ENCODE measurements around the gene EML3. TPM values are rescaled to one million over a fixed set of nuclear protein-coding genes. Genes with fewer than 3 reads are reported as not detected.
A peak's percentile ranks its signal among the peaks of the same experiment; 100 is the strongest.
"Not testable (repeated sequence)": the region's sequence is repeated elsewhere in the genome, so short reads cannot be mapped to it uniquely, and the experiment has no call there.

Gene EML3
- total RNA-seq, 1 donor from 2014 or later, result 26.7 TPM

DNA sequence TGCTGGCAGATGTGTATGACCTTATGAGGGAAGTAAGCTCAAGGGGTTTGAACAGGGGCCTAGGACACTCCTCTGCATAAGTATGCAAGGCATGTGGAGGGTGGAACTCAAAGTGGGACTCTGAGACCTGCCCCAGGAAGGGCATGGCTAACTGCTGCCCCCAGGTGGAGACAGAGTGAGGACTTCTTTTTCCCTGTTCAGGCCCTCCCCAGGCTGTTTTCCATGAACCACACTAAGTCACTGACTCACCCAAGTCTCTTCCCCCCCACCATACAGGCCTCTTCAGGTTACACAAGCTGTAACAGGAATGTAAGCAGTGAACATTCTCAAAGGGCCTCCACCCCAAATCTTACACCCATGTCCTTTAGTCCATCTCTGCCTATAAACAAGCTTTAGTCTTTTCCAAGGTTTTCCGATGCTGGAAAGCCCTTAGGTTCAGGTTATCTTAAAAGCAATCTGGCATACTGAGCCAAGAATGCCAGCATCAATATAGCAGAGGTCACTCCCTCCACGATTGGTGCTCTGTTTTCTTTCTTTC lies 51.9 kb downstream of the EML3 start:
- Mint-ChIP-seq H3K36me3 (ENCODE audit: unreplicated experiment) (peaks cover 5% of the 10 kb centered on the region), H3K27ac (ENCODE audit: unreplicated experiment) (no peak overlapping the region), H3K4me3 (ENCODE audit: unreplicated experiment) (no peak overlapping the region), H3K4me1 (ENCODE audit: low read depth, unreplicated experiment) (peaks cover 13% of the 10 kb centered on the region), H3K27me3 (ENCODE audit: unreplicated experiment) (no peaks in the 10 kb centered on the region), H3K9me3 (ENCODE audit: unreplicated experiment) (no peaks in the 10 kb centered on the region)
- peak; percentile 75 for DNase-seq
- TF ChIP-seq CTCF (IDR thresholded peaks at IDR 0.05; ENCODE audit: partially characterized antibody, unreplicated experiment), result peak; percentile 39

GRCh38 chr11:62559626-62560025 lies 52.9 kb downstream of the EML3 start:
- H3K9me3 Mint-ChIP-seq (ENCODE audit: unreplicated experiment); H3K27me3 Mint-ChIP-seq (ENCODE audit: unreplicated experiment); H3K4me3 Mint-ChIP-seq (ENCODE audit: unreplicated experiment); DNase-seq; H3K36me3 Mint-ChIP-seq (ENCODE audit: unreplicated experiment): not testable (repeated sequence)
- Mint-ChIP-seq H3K4me1 (ENCODE audit: low read depth, unreplicated experiment) (peaks cover 16% of the 10 kb centered on the region), H3K27ac (ENCODE audit: unreplicated experiment) (peak overlapping the region; percentile 72)

DNA sequence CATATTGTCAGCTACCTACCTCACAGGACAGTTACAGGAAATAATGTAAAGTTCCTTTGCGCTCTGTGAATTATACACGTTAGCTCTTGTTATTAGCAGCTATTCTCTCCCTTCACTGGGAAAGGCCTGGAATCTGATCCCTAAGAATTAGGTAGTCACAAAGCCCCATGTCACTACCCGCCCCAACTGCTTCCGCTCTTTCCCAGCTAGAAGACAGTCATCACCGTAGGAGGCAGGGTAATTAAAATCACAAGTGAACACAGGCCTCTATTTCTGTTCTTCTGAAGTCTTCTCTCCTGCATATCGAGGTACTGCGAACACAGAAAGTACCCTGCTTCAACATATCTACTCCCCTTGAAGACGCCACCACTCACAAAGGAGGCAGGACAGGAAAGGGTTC lies 53.4 kb downstream of the EML3 start:
- Mint-ChIP-seq H3K27me3 (ENCODE audit: unreplicated experiment) (peaks cover 2% of the 10 kb centered on the region), H3K36me3 (ENCODE audit: unreplicated experiment) (peaks cover 5% of the 10 kb centered on the region), H3K27ac (ENCODE audit: unreplicated experiment) (no peak overlapping the region), H3K4me3 (ENCODE audit: unreplicated experiment) (no peak overlapping the region), H3K9me3 (ENCODE audit: unreplicated experiment) (no peaks in the 10 kb centered on the region), H3K4me1 (ENCODE audit: low read depth, unreplicated experiment) (peaks cover 16% of the 10 kb centered on the region)
- TF ChIP-seq CTCF (IDR thresholded peaks at IDR 0.05; ENCODE audit: partially characterized antibody, unreplicated experiment), result no peak
- no peak for DNase-seq

DNA sequence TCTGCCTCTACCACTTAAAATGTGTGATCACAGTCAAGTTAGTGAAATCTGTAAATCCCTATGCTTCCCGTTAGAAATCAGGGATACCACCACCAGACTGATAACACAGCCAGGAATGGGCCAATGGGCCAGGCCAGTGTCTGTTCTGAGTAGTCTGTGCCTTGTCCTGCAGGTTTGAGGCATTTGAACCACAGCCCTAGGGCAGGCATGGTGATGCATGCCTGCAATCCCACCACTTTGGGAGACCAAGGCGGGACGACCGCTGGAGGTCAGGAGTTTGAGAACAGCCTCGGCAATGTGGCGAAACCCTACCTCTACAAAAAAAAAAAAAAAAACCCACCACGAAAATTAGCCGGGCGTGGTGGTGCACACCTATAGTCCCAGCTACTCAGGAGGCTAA lies 53.9 kb downstream of the EML3 start:
- DNase-seq, result no peak
- Mint-ChIP-seq H3K4me3 (ENCODE audit: unreplicated experiment) (no peak overlapping the region), H3K36me3 (ENCODE audit: unreplicated experiment) (peaks cover 5% of the 10 kb centered on the region), H3K4me1 (ENCODE audit: low read depth, unreplicated experiment) (peaks cover 18% of the 10 kb centered on the region), H3K9me3 (ENCODE audit: unreplicated experiment) (no peaks in the 10 kb centered on the region), H3K27me3 (ENCODE audit: unreplicated experiment) (peaks cover 4% of the 10 kb centered on the region), H3K27ac (ENCODE audit: unreplicated experiment) (no peak overlapping the region)
- no peak for TF ChIP-seq CTCF (IDR thresholded peaks at IDR 0.05; ENCODE audit: partially characterized antibody, unreplicated experiment)

DNA sequence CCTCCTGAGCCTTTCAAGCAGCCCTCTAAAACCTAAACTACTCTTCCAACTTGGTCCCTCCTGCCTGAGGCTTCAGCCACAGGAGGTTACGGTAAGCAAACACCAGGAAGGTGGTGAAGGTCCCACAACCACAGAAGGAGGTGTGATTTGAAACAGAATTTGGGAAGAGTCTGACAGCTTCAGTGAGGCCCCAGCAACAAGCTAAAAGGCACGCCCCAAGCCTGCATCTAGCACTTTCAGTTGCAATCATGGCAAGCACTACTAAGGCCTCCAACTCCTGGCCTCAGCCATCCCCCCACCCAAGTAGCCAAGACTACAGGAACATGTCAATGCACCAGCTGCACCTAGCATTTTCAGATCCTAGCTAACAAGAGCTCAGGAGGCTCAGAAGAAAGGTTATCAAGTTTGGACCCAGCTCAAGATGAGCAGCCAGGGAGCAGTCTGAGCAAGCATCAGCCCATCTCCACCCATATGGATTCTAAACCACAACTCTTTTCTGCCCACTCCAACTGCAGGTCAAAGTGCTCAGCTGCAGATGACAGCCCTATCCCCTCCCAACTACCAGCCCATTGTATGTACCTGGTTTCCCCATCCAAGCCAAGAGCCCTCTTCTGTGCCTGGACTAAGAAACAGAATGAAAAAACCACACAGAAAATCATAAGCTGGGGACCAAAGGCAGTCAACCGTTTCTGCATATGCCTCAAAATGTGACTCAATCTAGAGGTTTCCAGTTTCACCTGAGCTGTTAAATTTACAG lies 55.5 kb downstream of the EML3 start:
- H3K4me3 Mint-ChIP-seq (ENCODE audit: unreplicated experiment), result no peak overlapping the region
- no peak for DNase-seq
- H3K4me1 Mint-ChIP-seq (ENCODE audit: low read depth, unreplicated experiment), result peaks cover 28% of the 10 kb centered on the region
- peaks cover 4% of the 10 kb centered on the region for H3K27me3 Mint-ChIP-seq (ENCODE audit: unreplicated experiment)
- H3K9me3 Mint-ChIP-seq (ENCODE audit: unreplicated experiment), result no peaks in the 10 kb centered on the region
- TF ChIP-seq CTCF (IDR thresholded peaks at IDR 0.05; ENCODE audit: partially characterized antibody, unreplicated experiment), result no peak
- peaks cover 5% of the 10 kb centered on the region for H3K36me3 Mint-ChIP-seq (ENCODE audit: unreplicated experiment)
- H3K27ac Mint-ChIP-seq (ENCODE audit: unreplicated experiment), result peak overlapping the region; percentile 53

All from glutamatergic neuron (in vitro differentiated cells).